GM21423 (cell line): ENCODE measurements around the gene VPS37B.

ENCODE experiments used
- ATAC-seq: cut with Tn5 transposase; IDR thresholded peaks from one replicate; pipeline ENCODE4 v1.9.1; 2021; ENCODE audit warnings: mild to moderate bottlenecking, moderate library complexity; ENCODE audit not compliant: unreplicated experiment

VPS37B gene

GRCh38 chr12:122855071-122855829 is 40.7 kb downstream of the VPS37B start:
- ATAC-seq = no peak

DNA sequence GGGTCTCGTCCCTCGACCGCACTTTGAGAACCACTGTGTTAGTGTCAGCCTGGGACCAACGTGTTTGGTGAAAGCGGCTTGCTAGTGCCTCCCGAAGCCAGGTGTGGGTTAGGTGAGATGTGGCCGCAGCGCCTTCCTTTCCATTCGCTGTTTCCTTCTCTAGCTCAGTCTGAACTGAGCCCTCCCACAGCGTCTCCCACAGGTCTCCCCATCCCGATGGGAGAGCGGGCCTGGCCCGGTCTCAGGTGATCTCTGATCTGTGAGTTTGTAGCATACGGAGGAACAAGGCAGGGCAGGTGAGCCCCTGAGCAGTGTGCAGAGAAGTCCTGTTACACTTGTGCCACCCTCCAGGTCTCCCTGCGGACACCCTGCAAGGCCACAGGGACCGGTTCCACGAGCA is 41.4 kb downstream of the VPS37B start:
- no peak for ATAC-seq

- no peak for ATAC-seq
These were observed 42.2 kb downstream of the VPS37B start for GRCh38 chr12:122853582-122854245.

- ATAC-seq = no peak
These were observed 43.3 kb downstream of the VPS37B start for GRCh38 chr12:122852336-122853275.

- ATAC-seq = no peak
These were observed 44.1 kb downstream of the VPS37B start for GRCh38 chr12:122851820-122852219.

DNA sequence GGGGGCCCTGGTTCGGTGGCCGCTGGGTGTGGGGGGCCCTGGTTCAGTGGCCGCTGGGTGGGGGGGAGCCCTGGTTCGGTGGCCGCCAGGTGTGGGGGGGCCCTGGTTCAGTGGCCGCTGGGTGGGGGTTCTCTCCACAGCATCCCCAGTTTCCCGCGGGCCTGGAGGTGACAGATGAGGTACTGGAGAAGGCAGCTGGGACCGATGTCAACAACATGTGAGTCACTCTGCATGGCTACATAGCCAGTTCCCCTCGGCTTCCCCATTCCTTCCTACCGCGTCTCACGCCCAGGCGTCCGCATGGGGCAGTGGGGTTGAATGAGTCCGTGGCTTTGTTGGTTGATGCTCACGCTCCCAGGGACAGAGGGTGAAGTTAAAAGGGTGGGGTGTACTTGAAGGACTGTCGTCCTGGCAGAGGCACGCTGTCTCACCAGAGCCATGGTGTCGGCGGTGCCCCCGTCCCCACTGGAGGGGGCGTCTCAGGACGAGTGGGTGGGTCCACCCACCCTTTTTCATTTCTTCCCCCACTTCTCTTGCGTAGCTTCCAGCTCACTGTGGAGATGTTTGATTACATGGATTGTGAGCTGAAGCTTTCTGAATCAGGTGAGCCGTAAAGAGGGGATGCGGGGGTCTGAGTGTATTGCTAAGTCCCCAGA is 45.1 kb downstream of the VPS37B start:
- no peak for ATAC-seq

- no peak for ATAC-seq
These were observed 45.9 kb downstream of the VPS37B start for GRCh38 chr12:122850048-122850445.

GRCh38 chr12:122849352-122850047 is 46.4 kb downstream of the VPS37B start:
- ATAC-seq = no peak

GRCh38 chr12:122848471-122849351 is 47.2 kb downstream of the VPS37B start:
- no peak for ATAC-seq

GRCh38 chr12:122847921-122848421 is 48.0 kb downstream of the VPS37B start:
- no peak for ATAC-seq

DNA sequence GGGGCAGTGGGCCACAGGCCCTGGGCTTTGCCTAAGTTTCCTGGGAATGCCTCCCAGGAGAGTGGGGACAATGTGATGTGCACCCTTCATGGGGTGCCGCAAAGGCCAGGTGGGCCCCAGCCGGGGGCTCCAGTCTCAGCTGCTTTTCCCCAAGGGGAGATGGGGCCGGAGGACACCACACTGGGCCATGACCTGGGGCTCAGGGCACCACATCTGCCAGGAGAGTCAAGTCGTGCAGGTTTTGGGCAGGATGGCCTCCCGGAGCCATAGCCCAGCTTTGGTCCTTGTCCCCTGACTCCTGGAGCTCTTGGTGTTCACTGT is 48.4 kb downstream of the VPS37B start:
- no peak for ATAC-seq

- ATAC-seq = no peak
These were observed 49.1 kb downstream of the VPS37B start for GRCh38 chr12:122846622-122847515.

- no peak for ATAC-seq
These were observed 49.9 kb downstream of the VPS37B start for GRCh38 chr12:122845865-122846621.

DNA sequence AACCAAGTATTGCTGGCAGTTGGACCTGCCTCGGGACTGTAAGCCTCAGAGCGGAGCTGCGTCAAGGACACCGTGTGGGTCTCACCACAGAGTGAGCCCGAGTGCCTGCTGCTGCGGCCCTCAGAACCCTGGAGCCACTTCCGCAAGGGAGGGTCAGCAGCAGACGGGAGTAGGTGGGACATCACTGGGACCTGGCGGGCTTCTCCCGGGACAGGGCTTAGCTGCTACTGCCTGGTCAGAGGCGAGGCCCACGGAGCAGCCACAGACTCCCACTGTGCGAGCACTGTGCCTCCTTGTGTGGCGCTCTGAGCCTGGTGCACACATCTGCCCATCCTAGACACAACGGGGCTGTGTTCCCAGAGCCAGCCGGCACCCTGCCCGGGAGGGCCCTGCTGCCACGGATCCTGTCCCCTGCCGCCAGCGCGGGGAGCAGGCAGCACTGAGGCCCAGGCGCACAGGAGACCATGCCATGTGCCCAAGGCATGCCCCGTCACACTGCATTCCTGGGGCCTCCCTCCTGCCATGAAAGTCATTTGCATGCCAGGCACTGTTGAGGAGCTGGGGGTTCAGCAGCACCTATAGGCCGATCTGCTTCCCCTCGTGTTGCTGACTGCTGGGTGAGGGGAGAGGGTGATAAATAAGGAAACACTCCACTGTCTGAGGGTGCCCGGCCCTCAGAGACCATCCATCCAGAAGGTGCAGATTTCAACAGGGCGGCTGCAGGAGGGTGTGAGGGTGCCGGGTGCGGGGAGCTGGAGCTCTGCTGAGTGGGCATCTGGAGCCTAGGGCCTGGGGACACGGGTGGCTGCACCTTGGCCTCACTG is 50.7 kb downstream of the VPS37B start:
- ATAC-seq = no peak

DNA sequence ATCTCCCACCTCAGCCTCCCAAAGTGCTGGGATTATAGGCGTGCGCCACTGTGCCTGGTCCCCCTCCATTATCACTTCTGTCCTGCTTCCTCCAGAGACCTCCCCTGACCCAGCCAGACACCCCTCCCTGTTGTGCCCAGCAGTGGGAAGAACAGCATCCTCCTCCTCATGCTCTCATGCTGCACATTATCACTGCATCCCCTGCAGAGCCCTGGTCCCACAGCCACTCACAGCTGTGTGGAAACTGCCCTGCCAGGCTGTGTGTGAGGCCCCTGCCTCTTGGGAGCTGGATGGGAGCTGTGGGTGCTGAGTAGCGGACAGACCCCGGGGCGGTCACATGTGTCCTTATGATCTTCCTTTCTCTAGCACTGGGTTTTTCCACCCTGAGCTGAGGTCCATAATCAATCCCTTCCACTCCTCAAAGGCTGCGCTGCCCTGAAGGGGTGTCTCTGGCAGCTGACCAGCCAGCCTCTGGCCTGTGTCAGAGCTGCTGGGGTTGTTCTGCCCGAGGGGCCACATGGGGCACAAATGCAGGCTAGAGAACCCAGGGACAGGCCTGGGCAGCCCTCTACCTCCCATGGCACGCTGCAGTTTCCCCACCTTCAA is 51.5 kb downstream of the VPS37B start:
- ATAC-seq = no peak

GRCh38 chr12:122843455-122843854 is 52.5 kb downstream of the VPS37B start:
- no peak for ATAC-seq
